ENCODE data around the gene AGBL1.
"Not testable (repeated sequence)": the region's sequence is repeated elsewhere in the genome, so short reads cannot be mapped to it uniquely, and the experiment has no call there.

The AGBL1 gene

GRCh38 chr15:87038404-87038803 is 958.7 kb downstream of the AGBL1 start:
- TF ChIP-seq, protein P1, sequence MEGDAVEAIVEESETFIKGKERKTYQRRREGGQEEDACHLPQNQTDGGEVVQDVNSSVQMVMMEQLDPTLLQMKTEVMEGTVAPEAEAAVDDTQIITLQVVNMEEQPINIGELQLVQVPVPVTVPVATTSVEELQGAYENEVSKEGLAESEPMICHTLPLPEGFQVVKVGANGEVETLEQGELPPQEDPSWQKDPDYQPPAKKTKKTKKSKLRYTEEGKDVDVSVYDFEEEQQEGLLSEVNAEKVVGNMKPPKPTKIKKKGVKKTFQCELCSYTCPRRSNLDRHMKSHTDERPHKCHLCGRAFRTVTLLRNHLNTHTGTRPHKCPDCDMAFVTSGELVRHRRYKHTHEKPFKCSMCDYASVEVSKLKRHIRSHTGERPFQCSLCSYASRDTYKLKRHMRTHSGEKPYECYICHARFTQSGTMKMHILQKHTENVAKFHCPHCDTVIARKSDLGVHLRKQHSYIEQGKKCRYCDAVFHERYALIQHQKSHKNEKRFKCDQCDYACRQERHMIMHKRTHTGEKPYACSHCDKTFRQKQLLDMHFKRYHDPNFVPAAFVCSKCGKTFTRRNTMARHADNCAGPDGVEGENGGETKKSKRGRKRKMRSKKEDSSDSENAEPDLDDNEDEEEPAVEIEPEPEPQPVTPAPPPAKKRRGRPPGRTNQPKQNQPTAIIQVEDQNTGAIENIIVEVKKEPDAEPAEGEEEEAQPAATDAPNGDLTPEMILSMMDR (IDR thresholded peaks at IDR 0.05; ENCODE audit: poor library complexity, severe bottlenecking), result no peak
- H3K4me1 ChIP-seq (ENCODE audit: insufficient read depth, poor library complexity, severe bottlenecking), result no peaks in the 10 kb centered on the region
- ATAC-seq (ENCODE audit: low read depth) (no peak), DNase-seq (ENCODE audit: low spot score) (no peak)
- no peaks in the 10 kb centered on the region for H3K36me3 ChIP-seq (ENCODE audit: low read depth)
- no peaks in the 10 kb centered on the region for H3K27me3 ChIP-seq (ENCODE audit: insufficient read depth, poor library complexity, severe bottlenecking)
- no peaks in the 10 kb centered on the region for H3K9me3 ChIP-seq (ENCODE audit: severe bottlenecking)
- no peak overlapping the region for H3K27ac ChIP-seq (ENCODE audit: poor library complexity, severe bottlenecking)
- no peak overlapping the region for H3K4me3 ChIP-seq (ENCODE audit: severe bottlenecking)

GRCh38 chr15:87042619-87043018 is 962.9 kb downstream of the AGBL1 start:
- TF ChIP-seq, protein P1 (IDR thresholded peaks at IDR 0.05; ENCODE audit: poor library complexity, severe bottlenecking), result peak; percentile 31
- not testable (repeated sequence) for H3K36me3 ChIP-seq (ENCODE audit: low read depth); DNase-seq (ENCODE audit: low spot score); ATAC-seq (ENCODE audit: low read depth); H3K4me3 ChIP-seq (ENCODE audit: severe bottlenecking); H3K4me1 ChIP-seq (ENCODE audit: insufficient read depth, poor library complexity, severe bottlenecking); H3K9me3 ChIP-seq (ENCODE audit: severe bottlenecking); H3K27ac ChIP-seq (ENCODE audit: poor library complexity, severe bottlenecking); H3K27me3 ChIP-seq (ENCODE audit: insufficient read depth, poor library complexity, severe bottlenecking)

DNA sequence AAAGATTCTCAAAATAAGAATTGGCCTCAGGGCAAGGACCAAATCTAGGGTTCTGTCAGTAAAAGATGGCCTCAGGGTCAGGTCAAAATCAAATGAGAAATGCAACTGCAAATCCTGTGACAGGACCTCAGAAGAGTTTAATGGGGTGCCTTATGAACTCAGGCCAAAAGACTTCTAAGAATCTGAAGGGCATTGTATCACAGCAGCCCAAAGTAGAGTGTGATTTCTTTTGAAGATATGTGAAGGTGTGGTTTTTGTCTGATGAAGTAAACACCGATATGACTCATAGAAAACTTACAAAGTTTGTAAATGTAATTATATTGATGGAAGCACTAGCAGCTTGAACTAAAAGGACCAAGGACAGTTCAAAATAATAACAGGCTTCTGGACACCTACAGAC is 966.1 kb downstream of the AGBL1 start:
- no peak overlapping the region for H3K4me3 ChIP-seq (ENCODE audit: severe bottlenecking)
- peaks cover 5% of the 10 kb centered on the region for H3K4me1 ChIP-seq (ENCODE audit: insufficient read depth, poor library complexity, severe bottlenecking)
- ATAC-seq (ENCODE audit: low read depth) (peak; percentile 94), DNase-seq (ENCODE audit: low spot score) (no peak)
- peak overlapping the region; percentile 13 for H3K27ac ChIP-seq (ENCODE audit: poor library complexity, severe bottlenecking)
- no peaks in the 10 kb centered on the region for H3K9me3 ChIP-seq (ENCODE audit: severe bottlenecking)
- H3K36me3 ChIP-seq (ENCODE audit: low read depth), result no peaks in the 10 kb centered on the region
- TF ChIP-seq, protein P1 (IDR thresholded peaks at IDR 0.05; ENCODE audit: poor library complexity, severe bottlenecking), result no peak
- no peaks in the 10 kb centered on the region for H3K27me3 ChIP-seq (ENCODE audit: insufficient read depth, poor library complexity, severe bottlenecking)

DNA sequence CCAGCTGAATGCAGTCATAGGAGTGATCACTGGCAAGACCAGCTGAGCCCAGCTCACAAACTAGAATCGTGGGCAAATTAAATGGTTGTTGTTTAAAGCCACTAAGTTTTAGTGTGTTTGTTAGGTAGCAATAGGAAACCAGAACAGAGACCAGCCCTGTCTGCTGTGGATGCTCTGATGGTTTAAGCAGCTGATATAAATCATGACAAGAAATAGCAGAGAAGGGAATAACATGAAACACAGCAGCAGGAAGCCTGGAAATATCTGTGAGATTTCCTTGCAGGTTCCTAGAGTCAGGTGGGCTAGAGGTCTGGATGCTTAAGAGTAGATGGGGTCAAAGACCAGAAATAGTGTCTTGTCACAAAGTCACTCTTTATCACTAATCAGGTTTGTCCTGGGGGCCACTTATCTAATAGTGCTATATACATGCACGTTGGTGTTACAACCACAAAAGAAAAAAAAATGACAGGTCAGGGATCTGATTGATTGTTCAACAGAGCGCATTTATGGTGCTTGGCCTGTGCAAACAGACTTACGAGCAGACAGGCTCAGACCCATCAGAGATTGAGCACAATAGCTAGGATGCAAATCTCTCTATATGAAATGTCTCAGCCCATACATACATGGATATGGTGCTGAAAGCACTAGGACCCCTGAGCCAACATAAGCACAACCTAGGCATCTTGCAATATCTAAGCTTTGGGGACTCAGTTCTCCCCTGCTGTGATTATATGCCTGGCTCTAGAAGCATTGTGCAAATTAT is 967.7 kb downstream of the AGBL1 start:
- peaks cover 5% of the 10 kb centered on the region for H3K4me1 ChIP-seq (ENCODE audit: insufficient read depth, poor library complexity, severe bottlenecking)
- TF ChIP-seq, protein P1 (IDR thresholded peaks at IDR 0.05; ENCODE audit: poor library complexity, severe bottlenecking), result no peak
- no peak; the same call in 2 of the 3 replicates for ATAC-seq (ENCODE audit: low read depth)

More for the DNA sequence above, 967.7 kb downstream of the AGBL1 start:
- no peak for DNase-seq (ENCODE audit: low spot score)
- no peaks in the 10 kb centered on the region for H3K27me3 ChIP-seq (ENCODE audit: insufficient read depth, poor library complexity, severe bottlenecking)
- H3K4me3 ChIP-seq (ENCODE audit: severe bottlenecking), result no peak overlapping the region
- H3K36me3 ChIP-seq (ENCODE audit: low read depth), result no peaks in the 10 kb centered on the region
- H3K9me3 ChIP-seq (ENCODE audit: severe bottlenecking), result no peaks in the 10 kb centered on the region
- no peak overlapping the region for H3K27ac ChIP-seq (ENCODE audit: poor library complexity, severe bottlenecking)
